WI38 (cell line): Measurements from ENCODE around the gene PI4KA.

ENCODE experiments used
- H3K4me3 ChIP-seq: 2 replicates; pipeline ENCODE4 v1.5.1; 2011; ENCODE audit warnings: low read depth, mild to moderate bottlenecking, control low read depth, low read length
- TF ChIP-seq, protein P1 (sequence below): IDR thresholded peaks from 2 replicates; pipeline ENCODE4 v1.5.1; 2012; ENCODE audit warnings: low read depth, mild to moderate bottlenecking, control low read depth, low read length

The PI4KA gene

DNA sequence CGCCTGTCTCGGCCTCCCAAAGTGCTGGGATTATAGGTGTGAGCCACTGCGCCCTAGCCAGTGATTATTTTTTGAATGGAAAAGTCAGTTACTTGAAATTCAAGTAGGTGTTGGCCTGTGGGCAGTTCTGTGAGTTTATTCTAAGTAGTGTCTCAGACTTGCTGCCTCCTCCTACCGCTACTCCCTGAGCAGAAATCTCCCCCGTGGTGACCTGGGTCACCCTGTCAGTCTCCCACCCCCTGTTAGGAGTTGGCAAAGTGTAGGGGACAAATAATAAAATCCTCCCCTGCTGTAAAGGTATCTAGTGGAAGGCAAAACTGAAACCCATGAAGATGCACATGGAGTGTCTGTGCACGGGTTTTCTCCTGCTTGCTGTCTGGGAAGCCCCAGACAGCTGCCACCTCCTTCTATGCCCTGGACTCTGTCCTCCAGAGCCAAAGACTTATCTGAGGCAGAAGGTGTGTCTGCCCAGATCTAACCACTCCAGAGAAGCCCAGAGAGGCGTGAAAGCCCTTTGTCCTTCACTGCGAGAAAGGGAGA lies 26.5 kb upstream of the PI4KA start:
- TF ChIP-seq, protein P1, sequence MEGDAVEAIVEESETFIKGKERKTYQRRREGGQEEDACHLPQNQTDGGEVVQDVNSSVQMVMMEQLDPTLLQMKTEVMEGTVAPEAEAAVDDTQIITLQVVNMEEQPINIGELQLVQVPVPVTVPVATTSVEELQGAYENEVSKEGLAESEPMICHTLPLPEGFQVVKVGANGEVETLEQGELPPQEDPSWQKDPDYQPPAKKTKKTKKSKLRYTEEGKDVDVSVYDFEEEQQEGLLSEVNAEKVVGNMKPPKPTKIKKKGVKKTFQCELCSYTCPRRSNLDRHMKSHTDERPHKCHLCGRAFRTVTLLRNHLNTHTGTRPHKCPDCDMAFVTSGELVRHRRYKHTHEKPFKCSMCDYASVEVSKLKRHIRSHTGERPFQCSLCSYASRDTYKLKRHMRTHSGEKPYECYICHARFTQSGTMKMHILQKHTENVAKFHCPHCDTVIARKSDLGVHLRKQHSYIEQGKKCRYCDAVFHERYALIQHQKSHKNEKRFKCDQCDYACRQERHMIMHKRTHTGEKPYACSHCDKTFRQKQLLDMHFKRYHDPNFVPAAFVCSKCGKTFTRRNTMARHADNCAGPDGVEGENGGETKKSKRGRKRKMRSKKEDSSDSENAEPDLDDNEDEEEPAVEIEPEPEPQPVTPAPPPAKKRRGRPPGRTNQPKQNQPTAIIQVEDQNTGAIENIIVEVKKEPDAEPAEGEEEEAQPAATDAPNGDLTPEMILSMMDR: no peak

DNA sequence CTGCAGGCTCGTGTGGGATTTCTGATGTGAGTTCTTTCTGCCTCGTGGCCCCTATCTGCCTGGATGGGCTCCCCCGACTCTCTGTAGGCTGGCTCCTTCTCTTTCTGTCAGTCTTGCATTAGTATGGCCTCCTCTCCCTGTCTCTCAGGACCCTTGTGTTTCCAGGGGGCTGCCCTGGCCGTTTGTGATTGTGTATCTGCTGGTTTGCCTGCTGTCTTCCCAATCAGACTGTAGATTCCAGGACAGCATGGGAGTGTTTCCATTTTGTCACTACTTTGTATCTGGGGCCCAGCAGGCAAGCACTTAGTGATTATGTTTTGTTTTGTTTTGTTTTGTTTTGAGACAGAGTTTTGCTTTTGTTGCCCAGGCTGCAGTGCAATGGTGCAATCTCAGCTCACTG lies 25.8 kb upstream of the PI4KA start:
- H3K4me3 ChIP-seq: no peak overlapping the region
- TF ChIP-seq, protein P1: no peak

More for the DNA sequence above, 26.5 kb upstream of the PI4KA start:
- no peak overlapping the region for H3K4me3 ChIP-seq

DNA sequence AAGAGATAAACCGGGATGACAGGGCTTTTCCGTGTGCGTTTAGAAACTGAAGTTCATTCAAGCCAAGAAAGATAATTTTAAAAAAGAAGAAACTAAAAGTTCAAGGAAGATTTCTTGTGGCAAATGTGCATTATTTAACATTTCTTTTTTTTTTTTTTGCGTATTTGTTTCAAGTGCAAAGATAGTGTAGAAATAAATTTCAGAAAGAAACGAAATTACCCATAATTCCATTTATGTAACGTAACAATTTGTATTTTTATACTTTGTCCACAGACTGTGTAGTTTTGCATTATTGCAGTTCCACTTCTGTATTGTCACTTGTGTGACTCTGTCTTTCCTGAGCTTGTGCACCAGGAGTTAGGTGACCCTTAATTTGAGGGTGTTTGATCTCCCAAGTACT lies 24.2 kb upstream of the PI4KA start:
- H3K4me3 ChIP-seq: no peak overlapping the region
- TF ChIP-seq, protein P1: no peak

DNA sequence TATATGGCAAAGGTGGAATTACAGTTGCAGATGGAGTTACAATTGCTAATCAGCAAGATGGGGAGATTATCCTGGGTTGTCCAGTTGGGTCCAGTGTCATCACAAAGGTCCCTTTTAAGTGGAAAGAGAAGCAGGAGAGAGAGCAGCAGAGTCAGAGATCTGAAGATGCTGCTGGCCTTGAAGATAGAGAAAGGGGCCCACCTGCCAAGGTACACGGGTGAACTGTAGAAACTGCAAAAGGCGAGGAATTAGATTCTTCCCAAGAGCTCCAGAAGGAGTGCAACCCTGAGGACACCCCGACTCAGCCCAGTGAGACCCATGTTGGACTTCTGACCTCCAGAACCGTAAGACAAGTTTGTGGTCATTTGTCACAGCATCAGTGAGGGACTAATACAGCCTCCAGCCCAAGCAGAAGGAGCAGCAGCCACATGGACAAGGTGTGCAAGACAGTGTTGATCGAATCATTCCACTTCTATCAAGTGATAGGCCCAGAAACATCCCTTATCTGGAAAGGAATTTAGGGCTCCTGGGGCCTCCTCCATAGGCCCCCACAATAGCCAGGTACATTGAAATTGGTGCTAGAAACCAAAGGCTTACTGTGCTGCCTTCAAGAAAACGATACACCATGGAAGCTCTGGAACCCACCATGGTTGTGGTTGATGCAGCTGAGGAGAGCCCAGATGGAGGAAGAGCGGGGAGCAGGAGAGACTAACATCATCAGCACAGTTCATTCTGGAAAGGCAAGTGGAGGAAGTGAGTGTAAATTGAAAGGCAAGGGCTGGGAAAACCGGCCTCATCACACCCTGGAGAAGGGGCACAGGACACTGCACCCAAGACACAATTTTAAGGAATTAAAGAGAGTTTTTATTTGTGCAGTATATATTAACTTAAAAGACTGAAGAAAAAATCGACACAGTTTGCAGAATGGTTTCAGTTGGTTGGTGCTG lies 23.5 kb upstream of the PI4KA start:
- TF ChIP-seq, protein P1: no peak
- H3K4me3 ChIP-seq: no peak overlapping the region

DNA sequence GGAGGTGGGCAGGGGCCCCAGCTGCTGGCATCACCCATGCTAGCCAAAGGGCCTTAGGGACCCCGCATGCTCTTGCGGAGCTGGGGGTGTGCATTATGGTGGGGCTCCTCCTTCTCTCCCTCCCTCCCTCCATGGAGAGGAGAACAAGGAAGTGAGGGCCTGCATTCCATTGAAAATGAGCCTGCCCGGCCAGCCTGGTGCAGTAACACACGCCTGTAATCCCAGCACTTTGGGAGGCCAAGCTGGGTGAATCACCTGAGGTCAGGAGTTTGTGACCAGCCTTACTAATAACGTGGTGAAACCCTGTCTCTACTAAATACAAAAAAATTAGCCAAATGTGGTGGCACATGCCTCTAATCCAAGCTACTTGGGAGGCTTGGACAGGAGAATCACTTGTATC lies 22.6 kb upstream of the PI4KA start:
- H3K4me3 ChIP-seq: no peak overlapping the region
- TF ChIP-seq, protein P1: no peak

DNA sequence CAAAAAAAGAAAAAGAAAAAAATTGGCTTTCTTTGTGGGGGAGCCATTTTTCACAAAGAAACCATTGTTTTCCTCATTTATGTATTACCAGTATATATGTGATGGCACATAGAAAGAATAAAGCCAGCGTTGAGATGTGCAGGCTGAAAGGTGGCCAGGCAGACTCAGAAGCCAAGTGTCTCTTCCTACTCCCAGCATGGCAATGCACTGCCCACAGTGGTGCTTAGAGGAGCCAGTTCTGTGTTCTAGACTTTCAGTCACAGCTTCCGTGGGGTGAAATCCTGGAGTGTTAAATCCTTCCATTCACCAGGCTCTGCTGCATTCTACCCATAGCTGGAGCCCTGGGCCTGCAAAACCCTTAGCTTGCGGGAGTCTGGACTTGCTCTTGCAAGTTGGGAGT lies 19.1 kb upstream of the PI4KA start:
- TF ChIP-seq, protein P1: no peak
- H3K4me3 ChIP-seq: no peak overlapping the region

DNA sequence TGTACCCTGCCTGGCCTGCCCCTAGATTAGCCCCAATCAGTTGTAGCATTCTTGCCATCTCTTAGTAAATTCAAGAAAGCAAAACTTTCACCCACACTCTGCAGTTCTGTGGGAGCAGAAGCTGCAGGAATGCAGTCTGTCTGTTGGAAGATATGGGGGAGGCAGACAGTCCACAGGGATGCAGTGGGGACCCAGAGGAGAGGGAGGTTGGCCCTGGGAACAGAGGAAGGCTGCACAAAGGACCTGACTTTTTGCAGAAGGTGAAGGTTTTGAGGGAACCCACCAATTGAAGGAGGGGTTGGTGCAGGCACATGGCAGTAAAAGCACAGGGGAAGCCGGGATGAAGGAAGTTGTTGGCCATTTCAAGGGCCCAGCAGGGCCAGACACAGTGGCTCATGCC lies 16.7 kb upstream of the PI4KA start:
- TF ChIP-seq, protein P1: no peak
- no peak overlapping the region for H3K4me3 ChIP-seq
